ENCODE results near the gene ALDOC. TPM values are rescaled to one million over a fixed set of nuclear protein-coding genes. Genes with fewer than 3 reads are reported as not detected.
A peak's percentile ranks its signal among the peaks of the same experiment; 100 is the strongest.

Gene ALDOC
- total RNA-seq, 4 donors from 2014 or later = 4.1 to 17.8 (median 11.1) TPM

DNA sequence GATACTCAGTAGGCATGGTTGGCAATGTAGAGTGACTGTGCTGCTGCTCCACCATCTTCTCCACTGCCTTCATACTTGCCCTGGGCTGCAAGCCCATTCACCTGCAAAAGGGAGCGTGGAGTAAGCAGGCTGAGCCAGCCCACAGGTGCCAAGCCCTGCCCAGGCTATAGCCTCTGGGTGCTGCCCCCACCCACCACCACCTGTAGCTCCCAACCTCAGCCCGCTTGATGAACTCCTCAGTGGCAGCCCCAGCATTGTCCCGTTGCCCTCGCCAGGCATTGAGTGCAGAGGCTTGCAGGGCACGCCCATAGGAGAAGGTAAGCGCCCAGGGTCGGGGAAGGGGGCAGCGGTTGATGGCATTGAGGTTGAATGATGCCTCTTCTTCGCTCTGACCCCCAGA, 3.2 kb downstream of the ALDOC start:
- H3K4me1 ChIP-seq = peaks cover 4 to 10% of the 10 kb centered on the region in 2 donors
- DNase-seq = no peak
- TF ChIP-seq POLR2A (IDR thresholded peaks at IDR 0.05) (no peak), CTCF (IDR thresholded peaks at IDR 0.05) (no peak)

GRCh38 chr17:28573040-28573380, 3.7 kb downstream of the ALDOC start:
- no peak overlapping the region for H3K27ac ChIP-seq
- H3K4me1 ChIP-seq = peaks cover 4 to 10% of the 10 kb centered on the region in 2 donors
- H3K36me3 ChIP-seq = no peaks in the 10 kb centered on the region
- no peak overlapping the region for H3K4me3 ChIP-seq
- intact Hi-C loops (cut with DNase I; ENCODE audit: low total_unique reads) = no loop called here
- TF ChIP-seq POLR2A (IDR thresholded peaks at IDR 0.05) (no peak), CTCF (IDR thresholded peaks at IDR 0.05) (no peak)
- no peaks in the 10 kb centered on the region for H3K27me3 ChIP-seq
- no peaks in the 10 kb centered on the region for H3K9me3 ChIP-seq
- DNase-seq = no peak

More for the DNA sequence above, 3.2 kb downstream of the ALDOC start:
- H3K27ac ChIP-seq = no peak overlapping the region
- H3K36me3 ChIP-seq = no peaks in the 10 kb centered on the region
- H3K4me3 ChIP-seq = no peak overlapping the region
- intact Hi-C loops (cut with DNase I; ENCODE audit: low total_unique reads) = no loop called here
- H3K27me3 ChIP-seq = no peaks in the 10 kb centered on the region
- no peaks in the 10 kb centered on the region for H3K9me3 ChIP-seq

GRCh38 chr17:28572259-28573039, 4.2 kb downstream of the ALDOC start:
- Histone ChIP-seq H3K9me3 (no peaks in the 10 kb centered on the region), H3K27me3 (no peaks in the 10 kb centered on the region), H3K36me3 (no peaks in the 10 kb centered on the region), H3K4me3 (peak overlapping the region in 1 of 2 donors; percentile 81), H3K27ac (peak overlapping the region; percentile 76 to 88), H3K4me1 (peaks cover 4 to 10% of the 10 kb centered on the region in 2 donors)
- no peak for TF ChIP-seq POLR2A (IDR thresholded peaks at IDR 0.05)
- TF ChIP-seq CTCF (IDR thresholded peaks at IDR 0.05) = no peak
- no peak for DNase-seq
- intact Hi-C loops (cut with DNase I; ENCODE audit: low total_unique reads) = no loop called here

- Histone ChIP-seq H3K4me1 (peaks cover 4 to 6% of the 10 kb centered on the region in 2 donors), H3K27me3 (no peaks in the 10 kb centered on the region), H3K4me3 (peak within 1 kb of the TSS; percentile 81 to 83), H3K27ac (peak within 1 kb of the TSS; percentile 76 to 88), H3K9me3 (no peaks in the 10 kb centered on the region), H3K36me3 (no peaks in the 10 kb centered on the region)
- no peak for TF ChIP-seq CTCF (IDR thresholded peaks at IDR 0.05)
- TF ChIP-seq POLR2A (IDR thresholded peaks at IDR 0.05) = peak; percentile 71 to 80
- DNase-seq = peak; percentile 91
- intact Hi-C loops (cut with DNase I; ENCODE audit: low total_unique reads) = no loop called here
Observed at GRCh38 chr17:28571361-28572122, 5.2 kb downstream of the ALDOC start, which contains the start of gene PIGS. Gene PIGS (minus strand): TSS chr17:28571524. CDS start chr17:28571496, 28 bp downstream.

Measured in uterus (tissue), 4 donors.